ENCODE results near the gene FGF18.

FGF18 gene

GRCh38 chr5:171431251-171431777 lies 11.9 kb downstream of the FGF18 start:
- DNase-seq (ENCODE audit: low read depth, low spot score): no peak
- no peak for TF ChIP-seq CTCF (IDR thresholded peaks at IDR 0.05; ENCODE audit: low read depth, low read length)
- in situ Hi-C loops (cut with HindIII; ENCODE audit: low sequenced_read_pairs): no loop called here
- H3K4me3 ChIP-seq (ENCODE audit: low read depth, low read length): no peak overlapping the region

DNA sequence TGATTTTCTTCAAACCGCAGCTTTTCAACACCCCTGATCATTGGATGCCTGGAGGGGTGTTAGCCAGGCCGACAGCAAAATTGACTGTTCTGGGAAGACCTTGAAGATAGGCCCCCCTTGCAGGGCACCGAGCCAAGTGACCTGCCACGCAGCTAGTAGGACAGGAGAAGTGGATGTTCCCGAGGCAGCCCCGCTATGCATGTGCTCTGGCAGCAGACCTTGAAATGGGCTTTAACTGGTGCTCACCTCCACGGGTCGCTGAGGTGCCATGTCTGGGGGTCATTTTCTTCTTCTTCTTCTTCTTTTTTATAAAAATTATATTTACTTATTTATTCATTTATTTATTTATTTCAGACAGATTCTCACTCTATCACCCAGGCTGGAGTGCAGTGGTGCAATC lies 12.6 kb downstream of the FGF18 start:
- H3K4me3 ChIP-seq (ENCODE audit: low read depth, low read length): no peak overlapping the region
- TF ChIP-seq CTCF (IDR thresholded peaks at IDR 0.05; ENCODE audit: low read depth, low read length): no peak
- DNase-seq (ENCODE audit: low read depth, low spot score): no peak
- in situ Hi-C loops (cut with HindIII; ENCODE audit: low sequenced_read_pairs): no loop called here

DNA sequence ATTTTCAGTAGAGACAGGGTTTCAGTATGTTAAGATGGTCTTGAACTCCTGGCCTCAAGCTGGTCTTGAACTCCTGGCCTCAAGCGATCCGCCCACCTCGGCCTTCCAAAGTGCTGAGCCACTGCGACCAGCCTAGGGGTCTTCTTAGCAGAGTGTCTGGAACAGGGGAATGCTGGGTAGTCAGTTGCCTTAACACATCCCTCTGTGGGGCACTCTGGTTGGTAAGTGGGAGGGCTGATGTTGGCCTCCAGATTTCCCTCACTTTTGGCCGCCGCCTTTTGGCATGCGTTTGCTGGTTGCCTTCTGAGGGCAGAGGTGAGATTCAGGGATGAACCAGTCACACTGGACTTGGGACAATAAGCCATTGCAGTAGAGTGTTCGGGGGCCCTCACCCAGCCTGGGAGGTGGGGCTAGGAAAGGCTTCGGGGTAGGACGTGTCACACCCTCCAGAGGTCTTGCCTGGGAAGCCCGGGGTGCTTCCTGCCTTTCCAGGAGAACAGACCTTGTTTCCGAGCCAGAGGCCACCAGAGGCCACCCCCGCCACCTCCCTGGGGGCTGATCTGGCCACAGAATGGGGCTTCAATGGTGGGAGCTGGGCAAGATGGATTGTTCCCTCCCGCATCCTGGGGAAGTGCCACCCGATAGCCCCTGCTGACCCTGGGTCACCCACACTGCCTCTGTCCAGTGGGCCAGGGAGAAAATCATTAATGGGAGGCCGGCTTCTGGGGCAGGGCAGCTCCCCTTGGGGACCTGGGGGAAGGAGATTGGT lies 13.3 kb downstream of the FGF18 start:
- in situ Hi-C loops (cut with HindIII; ENCODE audit: low sequenced_read_pairs): no loop called here
- no peak for DNase-seq (ENCODE audit: low read depth, low spot score)
- H3K4me3 ChIP-seq (ENCODE audit: low read depth, low read length): no peak overlapping the region
- TF ChIP-seq CTCF (IDR thresholded peaks at IDR 0.05; ENCODE audit: low read depth, low read length): no peak

- no peak overlapping the region for H3K4me3 ChIP-seq (ENCODE audit: low read depth, low read length)
- DNase-seq (ENCODE audit: low read depth, low spot score): no peak
- TF ChIP-seq CTCF (IDR thresholded peaks at IDR 0.05; ENCODE audit: low read depth, low read length): no peak
- in situ Hi-C loops (cut with HindIII; ENCODE audit: low sequenced_read_pairs): no loop called here
Observed at GRCh38 chr5:171433352-171433698, 13.9 kb downstream of the FGF18 start.

DNA sequence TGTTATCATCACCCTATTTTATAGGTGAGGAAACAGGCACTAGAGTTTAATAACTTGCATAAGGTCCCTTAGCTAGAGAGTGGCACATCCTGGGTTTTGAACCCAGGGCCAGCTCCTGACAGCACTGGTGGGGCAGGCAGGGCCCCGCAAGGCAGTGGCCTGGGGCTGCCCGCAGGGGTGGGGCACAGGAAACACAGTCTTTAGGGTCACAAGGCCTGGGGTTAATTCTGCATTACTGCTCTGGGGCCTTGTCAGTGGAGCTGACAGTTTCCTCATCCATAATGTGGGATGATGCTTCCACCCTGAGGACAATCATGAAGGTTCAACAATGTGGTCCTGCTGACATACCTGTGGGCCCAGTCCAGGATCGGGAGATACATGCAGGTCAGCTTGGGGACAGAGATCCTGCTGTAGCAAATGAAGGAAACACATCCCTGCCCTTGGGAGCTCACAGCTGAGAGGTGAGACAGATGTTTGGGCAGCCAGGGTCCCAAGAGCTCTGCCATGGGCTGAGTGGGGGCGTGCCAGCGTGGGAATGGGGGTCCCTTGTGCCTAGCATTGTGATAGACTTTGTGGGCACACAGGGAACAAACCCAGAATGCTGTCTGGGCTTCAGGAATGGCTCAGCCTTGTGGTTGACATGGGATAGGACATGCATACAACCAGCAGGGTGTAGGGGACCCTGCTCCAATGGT lies 14.7 kb downstream of the FGF18 start:
- H3K4me3 ChIP-seq (ENCODE audit: low read depth, low read length): no peak overlapping the region
- in situ Hi-C loops (cut with HindIII; ENCODE audit: low sequenced_read_pairs): no loop called here
- DNase-seq (ENCODE audit: low read depth, low spot score): no peak
- no peak for TF ChIP-seq CTCF (IDR thresholded peaks at IDR 0.05; ENCODE audit: low read depth, low read length)

GRCh38 chr5:171434874-171435273 lies 15.4 kb downstream of the FGF18 start:
- DNase-seq (ENCODE audit: low read depth, low spot score): no peak
- in situ Hi-C loops (cut with HindIII; ENCODE audit: low sequenced_read_pairs): no loop called here
- TF ChIP-seq CTCF (IDR thresholded peaks at IDR 0.05; ENCODE audit: low read depth, low read length): no peak
- H3K4me3 ChIP-seq (ENCODE audit: low read depth, low read length): no peak overlapping the region
